ENCODE data around the gene ZBTB17.
"Not testable (repeated sequence)": the region's sequence is repeated elsewhere in the genome, so short reads cannot be mapped to it uniquely, and the experiment has no call there.

ZBTB17 gene

DNA sequence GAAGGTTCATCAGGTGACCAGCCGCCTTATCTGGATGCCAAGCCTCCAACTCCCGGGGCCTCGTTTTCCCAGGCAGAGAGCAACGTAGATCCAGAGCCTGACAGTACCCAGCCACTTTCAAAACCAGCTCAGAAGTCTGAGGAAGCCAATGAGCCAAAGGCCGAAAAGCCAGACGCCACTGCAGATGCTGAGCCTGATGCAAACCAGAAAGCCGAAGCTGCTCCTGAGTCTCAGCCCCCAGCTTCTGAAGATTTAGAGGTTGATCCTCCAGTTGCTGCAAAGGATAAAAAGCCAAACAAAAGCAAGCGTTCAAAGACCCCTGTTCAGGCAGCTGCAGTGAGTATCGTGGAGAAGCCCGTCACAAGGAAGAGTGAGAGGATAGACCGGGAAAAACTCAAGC is 44.5 kb downstream of the ZBTB17 start:
- TF ChIP-seq, protein P1, sequence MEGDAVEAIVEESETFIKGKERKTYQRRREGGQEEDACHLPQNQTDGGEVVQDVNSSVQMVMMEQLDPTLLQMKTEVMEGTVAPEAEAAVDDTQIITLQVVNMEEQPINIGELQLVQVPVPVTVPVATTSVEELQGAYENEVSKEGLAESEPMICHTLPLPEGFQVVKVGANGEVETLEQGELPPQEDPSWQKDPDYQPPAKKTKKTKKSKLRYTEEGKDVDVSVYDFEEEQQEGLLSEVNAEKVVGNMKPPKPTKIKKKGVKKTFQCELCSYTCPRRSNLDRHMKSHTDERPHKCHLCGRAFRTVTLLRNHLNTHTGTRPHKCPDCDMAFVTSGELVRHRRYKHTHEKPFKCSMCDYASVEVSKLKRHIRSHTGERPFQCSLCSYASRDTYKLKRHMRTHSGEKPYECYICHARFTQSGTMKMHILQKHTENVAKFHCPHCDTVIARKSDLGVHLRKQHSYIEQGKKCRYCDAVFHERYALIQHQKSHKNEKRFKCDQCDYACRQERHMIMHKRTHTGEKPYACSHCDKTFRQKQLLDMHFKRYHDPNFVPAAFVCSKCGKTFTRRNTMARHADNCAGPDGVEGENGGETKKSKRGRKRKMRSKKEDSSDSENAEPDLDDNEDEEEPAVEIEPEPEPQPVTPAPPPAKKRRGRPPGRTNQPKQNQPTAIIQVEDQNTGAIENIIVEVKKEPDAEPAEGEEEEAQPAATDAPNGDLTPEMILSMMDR (IDR thresholded peaks at IDR 0.05; ENCODE audit: low read depth, low read length, missing control alignments): no peak
- Histone ChIP-seq H3K36me3 (replicated peaks) (peaks cover 71% of the 10 kb centered on the region), H3K27me3 (replicated peaks) (no peaks in the 10 kb centered on the region), H3K27ac (no peak overlapping the region), H3K4me3 (ENCODE audit: low read depth, low read length) (no peak overlapping the region)
- DNase-seq: no peak
- in situ Hi-C loops (cut with HindIII; ENCODE audit: low pct_ligation_motif_present, low sequenced_read_pairs): no loop called here

DNA sequence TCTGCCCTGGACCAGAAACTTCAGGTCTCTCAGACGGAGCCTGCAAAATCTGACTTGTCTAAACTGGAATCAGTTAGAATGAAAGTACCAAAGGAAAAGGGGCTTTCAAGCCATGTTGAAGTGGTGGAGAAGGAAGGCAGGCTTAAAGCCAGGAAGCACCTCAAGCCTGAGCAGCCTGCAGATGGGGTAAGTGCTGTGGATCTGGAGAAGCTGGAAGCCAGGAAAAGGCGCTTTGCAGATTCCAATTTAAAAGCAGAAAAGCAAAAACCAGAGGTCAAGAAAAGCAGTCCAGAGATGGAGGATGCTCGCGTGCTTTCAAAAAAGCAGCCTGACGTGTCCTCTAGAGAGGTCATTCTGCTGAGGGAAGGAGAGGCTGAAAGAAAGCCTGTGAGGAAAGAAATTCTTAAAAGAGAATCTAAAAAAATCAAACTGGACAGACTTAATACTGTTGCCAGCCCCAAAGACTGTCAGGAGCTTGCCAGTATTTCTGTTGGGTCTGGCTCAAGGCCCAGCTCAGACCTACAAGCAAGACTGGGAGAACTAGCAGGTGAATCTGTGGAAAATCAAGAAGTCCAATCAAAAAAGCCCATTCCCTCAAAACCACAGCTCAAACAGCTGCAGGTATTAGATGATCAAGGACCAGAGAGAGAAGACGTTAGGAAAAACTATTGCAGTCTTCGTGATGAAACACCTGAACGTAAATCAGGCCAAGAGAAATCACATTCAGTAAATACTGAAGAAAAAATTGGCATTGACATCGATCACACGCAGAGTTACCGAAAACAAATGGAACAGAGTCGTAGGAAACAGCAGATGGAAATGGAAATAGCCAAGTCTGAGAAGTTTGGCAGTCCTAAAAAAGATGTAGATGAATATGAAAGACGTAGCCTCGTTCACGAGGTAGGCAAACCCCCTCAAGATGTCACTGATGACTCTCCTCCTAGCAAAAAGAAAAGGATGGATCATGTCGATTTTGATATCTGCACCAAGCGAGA is 46.6 kb downstream of the ZBTB17 start:
- Histone ChIP-seq H3K4me3 (ENCODE audit: low read depth, low read length) (no peak overlapping the region), H3K27ac (no peak overlapping the region), H3K36me3 (replicated peaks) (peaks cover 62% of the 10 kb centered on the region), H3K27me3 (replicated peaks) (no peaks in the 10 kb centered on the region)
- TF ChIP-seq, protein P1 (IDR thresholded peaks at IDR 0.05; ENCODE audit: low read depth, low read length, missing control alignments): no peak
- in situ Hi-C loops (cut with HindIII; ENCODE audit: low pct_ligation_motif_present, low sequenced_read_pairs): no loop called here
- no peak for DNase-seq

DNA sequence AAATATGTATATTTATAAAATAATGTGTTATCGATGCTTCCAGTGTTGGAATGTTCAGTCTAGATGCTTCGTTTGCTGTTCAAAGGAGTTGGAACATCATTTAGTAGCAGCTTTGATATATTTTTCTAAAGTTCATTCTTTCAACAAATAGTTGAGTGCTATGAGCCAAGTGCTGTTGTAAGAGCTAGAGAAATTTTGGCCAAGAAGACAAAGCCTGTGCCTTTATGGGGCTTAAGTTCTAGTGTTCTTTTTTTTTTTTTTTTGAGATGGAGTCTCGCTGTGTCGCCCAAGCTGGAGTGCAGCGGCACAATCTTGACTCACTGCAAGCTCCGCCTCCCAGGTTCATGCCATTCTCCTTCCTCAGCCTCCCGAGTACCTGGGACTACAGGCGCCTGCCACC is 49.5 kb downstream of the ZBTB17 start:
- H3K36me3 ChIP-seq (replicated peaks): peaks cover 53% of the 10 kb centered on the region
- H3K27me3 ChIP-seq (replicated peaks); H3K27ac ChIP-seq; in situ Hi-C loops (cut with HindIII; ENCODE audit: low pct_ligation_motif_present, low sequenced_read_pairs); H3K4me3 ChIP-seq (ENCODE audit: low read depth, low read length); DNase-seq: not testable (repeated sequence)

DNA sequence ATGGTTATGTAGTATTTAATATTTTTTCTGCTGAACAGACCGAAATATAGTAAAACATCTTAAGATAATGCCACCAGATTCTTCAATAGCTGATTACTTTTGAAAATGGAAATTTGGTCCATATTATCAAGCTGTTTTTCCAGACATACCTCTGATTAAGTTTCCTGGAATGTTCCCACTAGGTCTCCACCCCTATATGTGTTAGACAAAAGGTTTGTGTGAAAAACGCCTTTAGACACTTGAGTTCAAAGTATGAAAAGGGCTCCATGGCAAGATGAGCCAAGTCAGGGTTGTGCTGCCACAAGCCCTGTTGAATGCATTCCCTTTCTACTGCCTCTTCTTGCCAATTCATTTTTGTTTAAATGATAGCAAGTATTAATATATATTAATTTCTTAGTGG is 52.7 kb downstream of the ZBTB17 start:
- H3K36me3 ChIP-seq (replicated peaks): peaks cover 32% of the 10 kb centered on the region
- TF ChIP-seq, protein P1 (IDR thresholded peaks at IDR 0.05; ENCODE audit: low read depth, low read length, missing control alignments): no peak
- in situ Hi-C loops (cut with HindIII; ENCODE audit: low pct_ligation_motif_present, low sequenced_read_pairs): no loop called here
- H3K27me3 ChIP-seq (replicated peaks): no peaks in the 10 kb centered on the region
- peak overlapping the region; percentile 81 for H3K27ac ChIP-seq
- H3K4me3 ChIP-seq (ENCODE audit: low read depth, low read length): no peak overlapping the region
- peak; percentile 73 for DNase-seq

DNA sequence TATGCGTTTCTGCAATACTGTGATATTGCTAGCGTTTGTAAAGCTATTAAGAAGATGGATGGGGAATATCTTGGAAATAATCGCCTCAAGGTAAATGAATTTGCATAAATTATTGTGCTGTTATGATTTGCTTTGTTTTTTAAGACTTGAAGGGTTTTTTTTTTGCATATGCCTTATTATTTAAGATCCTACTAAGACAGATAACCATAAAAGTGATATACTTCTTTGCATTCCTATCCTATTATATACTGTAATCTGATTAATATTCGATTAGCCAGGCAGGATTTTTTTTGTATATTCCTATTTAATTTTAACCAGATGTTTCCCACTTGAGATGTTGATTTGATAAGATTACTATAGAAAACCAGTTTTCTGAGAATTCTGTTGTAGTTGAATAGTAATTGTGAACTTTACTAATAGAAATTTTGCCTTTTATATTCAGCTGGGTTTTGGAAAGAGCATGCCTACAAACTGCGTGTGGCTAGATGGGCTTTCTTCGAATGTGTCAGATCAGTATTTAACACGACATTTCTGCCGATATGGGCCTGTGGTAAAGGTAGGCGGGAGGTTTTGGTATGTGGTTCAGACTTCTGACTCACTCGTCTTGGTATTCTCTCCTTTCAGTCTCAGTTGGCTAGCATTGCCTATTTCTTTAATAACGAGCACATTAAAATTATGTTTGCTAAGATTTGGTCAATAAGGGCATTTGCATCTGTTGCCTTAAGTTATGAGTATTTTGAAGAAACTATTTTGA is 56.8 kb downstream of the ZBTB17 start:
- Histone ChIP-seq H3K27ac (peak overlapping the region; percentile 16), H3K36me3 (replicated peaks) (peaks cover 23% of the 10 kb centered on the region), H3K4me3 (ENCODE audit: low read depth, low read length) (no peak overlapping the region), H3K27me3 (replicated peaks) (no peaks in the 10 kb centered on the region)
- in situ Hi-C loops (cut with HindIII; ENCODE audit: low pct_ligation_motif_present, low sequenced_read_pairs): no loop called here
- TF ChIP-seq, protein P1 (IDR thresholded peaks at IDR 0.05; ENCODE audit: low read depth, low read length, missing control alignments): no peak
- peak; percentile 92 for DNase-seq

DNA sequence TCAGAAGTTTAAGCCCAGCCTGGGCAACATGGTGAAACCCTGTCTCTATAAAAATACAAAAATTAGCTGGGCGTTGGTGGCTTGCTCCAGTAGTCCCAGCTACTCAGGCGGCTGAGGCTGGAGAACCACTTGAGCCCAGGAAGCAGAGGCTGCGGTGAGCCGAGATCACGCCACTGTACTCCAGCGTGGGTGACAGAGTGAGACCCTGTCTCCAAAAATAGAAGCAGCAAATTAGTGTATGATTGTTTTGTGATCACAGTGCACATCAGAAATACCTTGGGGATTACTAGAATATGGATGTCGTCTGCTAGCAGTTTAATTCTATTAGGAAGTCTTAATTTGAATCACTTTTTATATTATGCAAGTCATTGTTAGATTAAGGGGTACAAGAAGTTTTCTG is 59.0 kb downstream of the ZBTB17 start:
- Histone ChIP-seq H3K27me3 (replicated peaks) (no peaks in the 10 kb centered on the region), H3K27ac (peak overlapping the region; percentile 51), H3K4me3 (ENCODE audit: low read depth, low read length) (no peak overlapping the region), H3K36me3 (replicated peaks) (peaks cover 14% of the 10 kb centered on the region)
- TF ChIP-seq, protein P1 (IDR thresholded peaks at IDR 0.05; ENCODE audit: low read depth, low read length, missing control alignments): no peak
- peak; percentile 18 for DNase-seq
- in situ Hi-C loops (cut with HindIII; ENCODE audit: low pct_ligation_motif_present, low sequenced_read_pairs): no loop called here

Measured in brain microvascular endothelial cell (primary cell).